Thoracic aorta (tissue), 2 donors: ENCODE results near the gene MAML3. TPM values are rescaled to one million over a fixed set of nuclear protein-coding genes. Genes with fewer than 3 reads are reported as not detected.

Source experiments
- ATAC-seq: fragments of 150-250 bp; one replicate; pipeline ENCODE4 v1.8.0; 2017; ENCODE audit warnings: low read depth; ENCODE audit not compliant: insufficient number of reproducible peaks, low FRiP score
- DNase-seq: peaks from one replicate; pipeline ENCODE4 v3.0.0-alpha.2; 2020; ENCODE audit warnings: low spot score
- H3K27ac ChIP-seq, 2 donors: fragments of 200-600 bp; sonication (generic); 1 replicate in 1 of 2; 2 replicates in 1 of 2; pipeline ENCODE4 v1.5.1; 2016; ENCODE audit warnings: mild to moderate bottlenecking in 2 of 2, moderate library complexity in 2 of 2
- H3K27me3 ChIP-seq: fragments of 200-600 bp; sonication (generic); replicated peaks from 2 replicates; pipeline ENCODE4 v1.6.0; 2016; ENCODE audit warnings: mild to moderate bottlenecking; ENCODE audit not compliant: insufficient read depth
- H3K36me3 ChIP-seq: fragments of 200-600 bp; sonication (generic); one replicate; pipeline ENCODE4 v1.5.1; 2016
- H3K4me1 ChIP-seq, 2 donors: fragments of 200-600 bp; sonication (generic); 1 replicate in 1 of 2; 2 replicates in 1 of 2; pipeline versions ENCODE4 v1.5.1 to v1.6.0; 2016; ENCODE audit warnings: low read depth in 2 of 2, mild to moderate bottlenecking in 1 of 2; ENCODE audit not compliant: control insufficient read depth in 1 of 2
- H3K4me3 ChIP-seq: fragments of 200-600 bp; sonication (generic); 2 replicates; pipeline ENCODE4 v1.5.1; 2016; ENCODE audit warnings: mild to moderate bottlenecking
- H3K9me3 ChIP-seq: fragments of 200-600 bp; sonication (generic); 2 replicates; pipeline ENCODE4 v1.5.1; 2016
- CTCF ChIP-seq: fragments of 200-600 bp; sonication (generic); IDR thresholded peaks from one replicate; pipeline ENCODE4 v1.5.1; 2019; ENCODE audit warnings: antibody characterized with exemption
- total RNA-seq, 2 donors: library from RNA; depleted of rRNA; stranded (reverse); fragments of >200 nt; gene quantifications; one replicate each; pipeline versions ENCODE4 v1.1.0 to v1.2.3, GENCODE V29; 2016

MAML3 gene
- total RNA-seq, 2 donors from 2014 or later = 7.3 to 14.1 TPM

GRCh38 chr4:140106289-140106844 lies 47.6 kb downstream of the MAML3 start:
- Histone ChIP-seq H3K36me3 (no peaks in the 10 kb centered on the region), H3K4me3 (no peak overlapping the region), H3K27ac (no peak overlapping the region), H3K9me3 (no peaks in the 10 kb centered on the region), H3K4me1 (no peaks in the 10 kb centered on the region), H3K27me3 (no peaks in the 10 kb centered on the region)
- no peak for TF ChIP-seq CTCF
- DNase-seq = no peak
- ATAC-seq = no peak

- no peak overlapping the region for H3K27ac ChIP-seq
- no peak for ATAC-seq
- no peaks in the 10 kb centered on the region for H3K9me3 ChIP-seq
Measured at GRCh38 chr4:140105436-140105835, 48.5 kb downstream of the MAML3 start.

GRCh38 chr4:140103676-140104075 lies 50.3 kb downstream of the MAML3 start:
- Histone ChIP-seq H3K4me1 (peaks cover 4 to 8% of the 10 kb centered on the region in 2 donors), H3K4me3 (no peak overlapping the region), H3K27me3 (no peaks in the 10 kb centered on the region), H3K36me3 (no peaks in the 10 kb centered on the region), H3K9me3 (no peaks in the 10 kb centered on the region), H3K27ac (no peak overlapping the region)
- DNase-seq (no peak), ATAC-seq (no peak)
- TF ChIP-seq CTCF = no peak

More at GRCh38 chr4:140105436-140105835, 48.5 kb downstream of the MAML3 start:
- no peaks in the 10 kb centered on the region for H3K27me3 ChIP-seq
- no peak for DNase-seq
- H3K4me3 ChIP-seq = no peak overlapping the region
- no peak for TF ChIP-seq CTCF
- no peaks in the 10 kb centered on the region for H3K36me3 ChIP-seq
- no peaks in the 10 kb centered on the region for H3K4me1 ChIP-seq

GRCh38 chr4:140102421-140102820 lies 51.6 kb downstream of the MAML3 start:
- Histone ChIP-seq H3K27me3 (no peaks in the 10 kb centered on the region), H3K9me3 (no peaks in the 10 kb centered on the region), H3K4me1 (peaks cover 10 to 19% of the 10 kb centered on the region in 2 donors), H3K4me3 (no peak overlapping the region), H3K36me3 (no peaks in the 10 kb centered on the region), H3K27ac (no peak overlapping the region)
- DNase-seq (no peak), ATAC-seq (no peak)
- TF ChIP-seq CTCF = no peak

GRCh38 chr4:140100771-140101170 lies 53.2 kb downstream of the MAML3 start:
- H3K9me3 ChIP-seq = no peaks in the 10 kb centered on the region
- no peak overlapping the region for H3K4me3 ChIP-seq
- no peak for TF ChIP-seq CTCF
- peaks cover 24 to 36% of the 10 kb centered on the region in 2 donors for H3K4me1 ChIP-seq
- no peaks in the 10 kb centered on the region for H3K27me3 ChIP-seq
- no peak for ATAC-seq
- no peaks in the 10 kb centered on the region for H3K36me3 ChIP-seq
- no peak for DNase-seq
- H3K27ac ChIP-seq = no peak overlapping the region
